SK-N-DZ (cell line): Measurements from ENCODE around the gene CDHR2.
"Not testable (repeated sequence)": the region's sequence is repeated elsewhere in the genome, so short reads cannot be mapped to it uniquely, and the experiment has no call there.

Experiments
- DNase-seq: peaks from one replicate; pipeline ENCODE4 v3.0.0-alpha.2; 2015; ENCODE audit warnings: low spot score

Gene CDHR2

GRCh38 chr5:176570044-176570443, 20.9 kb downstream of the CDHR2 start:
- DNase-seq, result no peak

GRCh38 chr5:176573564-176574296, 24.6 kb downstream of the CDHR2 start:
- DNase-seq, result peak; percentile 62

GRCh38 chr5:176574297-176574591, 25.1 kb downstream of the CDHR2 start:
- no peak for DNase-seq

- no peak for DNase-seq
Observed at GRCh38 chr5:176575066-176575465, 25.9 kb downstream of the CDHR2 start.

- no peak for DNase-seq
Observed at GRCh38 chr5:176575488-176576422, 26.6 kb downstream of the CDHR2 start.

GRCh38 chr5:176577312-176578176, 28.4 kb downstream of the CDHR2 start:
- DNase-seq, result peak; percentile 65

- DNase-seq, result peak; percentile 80
Observed at GRCh38 chr5:176578391-176578808, 29.3 kb downstream of the CDHR2 start.

GRCh38 chr5:176579323-176579722, 30.2 kb downstream of the CDHR2 start:
- DNase-seq, result no peak

- DNase-seq, result no peak
Observed at GRCh38 chr5:176581361-176581760, 32.2 kb downstream of the CDHR2 start.

- no peak for DNase-seq
Observed at GRCh38 chr5:176583076-176583475, 33.9 kb downstream of the CDHR2 start.

GRCh38 chr5:176587398-176587797, 38.3 kb downstream of the CDHR2 start:
- DNase-seq, result no peak

GRCh38 chr5:176588297-176588696, 39.2 kb downstream of the CDHR2 start:
- DNase-seq, result no peak

GRCh38 chr5:176589039-176589769, 40.1 kb downstream of the CDHR2 start:
- no peak for DNase-seq

- DNase-seq, result no peak
Observed at GRCh38 chr5:176590035-176590717, 41.0 kb downstream of the CDHR2 start.

- DNase-seq, result not testable (repeated sequence)
Observed at GRCh38 chr5:176591667-176592066, 42.5 kb downstream of the CDHR2 start.

GRCh38 chr5:176592573-176592972, 43.4 kb downstream of the CDHR2 start:
- no peak for DNase-seq

GRCh38 chr5:176593273-176593869, 44.2 kb downstream of the CDHR2 start:
- DNase-seq, result no peak

- no peak for DNase-seq
Observed at GRCh38 chr5:176594554-176594953, 45.4 kb downstream of the CDHR2 start.

- DNase-seq, result no peak
Observed at GRCh38 chr5:176595386-176595943, 46.3 kb downstream of the CDHR2 start.
